ENCODE measurements around the gene PLAU. TPM values are rescaled to one million over a fixed set of nuclear protein-coding genes. Genes with fewer than 3 reads are reported as not detected.

PLAU gene
- total RNA-seq, 1 donor from 2014 or later = 90.2 TPM

DNA sequence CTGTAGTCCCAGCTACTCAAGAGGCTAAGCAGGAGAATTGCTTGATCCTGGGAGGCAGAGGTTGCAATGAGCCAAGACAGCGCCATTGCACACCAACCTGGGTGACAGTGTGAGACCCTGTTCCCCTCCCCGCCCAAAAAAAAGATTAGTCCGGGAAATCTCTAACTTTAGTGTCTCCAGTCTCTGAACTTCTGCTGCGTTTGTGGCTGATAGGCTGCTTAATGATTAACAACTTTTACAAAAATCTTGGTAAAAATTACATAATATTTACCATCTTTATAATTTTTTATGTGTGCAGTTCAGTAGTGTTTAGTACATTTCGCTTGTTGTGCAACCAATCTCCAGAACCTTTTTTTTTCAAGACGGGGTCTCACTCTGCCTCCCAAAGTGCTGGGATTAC is 9.7 kb upstream of the PLAU start:
- H3K4me3 ChIP-seq (ENCODE audit: insufficient read depth, low read depth, low read length) = no peak overlapping the region

GRCh38 chr10:73902351-73902750 is 8.6 kb upstream of the PLAU start:
- Histone ChIP-seq H4K20me1 (ENCODE audit: insufficient read depth, low read length) (no peaks in the 10 kb centered on the region), H3K4me1 (ENCODE audit: insufficient read depth, low read length) (peaks cover 38% of the 10 kb centered on the region), H2AFZ (ENCODE audit: low read depth, low read length) (no peak overlapping the region), H3K9me3 (ENCODE audit: insufficient read depth, low read depth, low read length) (no peaks in the 10 kb centered on the region), H3K36me3 (ENCODE audit: insufficient read depth, low read length) (no peaks in the 10 kb centered on the region), H3K79me2 (ENCODE audit: insufficient read depth, low read length) (no peaks in the 10 kb centered on the region), H3K27me3 (ENCODE audit: insufficient read depth, low read length) (no peaks in the 10 kb centered on the region), H3K27ac (ENCODE audit: low read depth, low read length) (no peak overlapping the region), H3K9ac (ENCODE audit: low read length) (no peak overlapping the region), H3K4me3 (ENCODE audit: insufficient read depth, low read depth, low read length) (no peak overlapping the region), H3K4me2 (ENCODE audit: low read length) (no peak overlapping the region)
- H3K27me3 Mint-ChIP-seq (ENCODE audit: low read depth, unreplicated experiment) = no peaks in the 10 kb centered on the region
- no peak for DNase-seq (ENCODE audit: low read depth)
- no peak for FAIRE-seq
- H3K4me1 Mint-ChIP-seq (ENCODE audit: low read depth, unreplicated experiment) = peaks cover 31% of the 10 kb centered on the region
- H3K27ac Mint-ChIP-seq (ENCODE audit: unreplicated experiment) = no peak overlapping the region
- H3K36me3 Mint-ChIP-seq (ENCODE audit: low read depth, unreplicated experiment) = no peaks in the 10 kb centered on the region
- no peaks in the 10 kb centered on the region for H3K9me3 Mint-ChIP-seq (ENCODE audit: unreplicated experiment)
- TF ChIP-seq EZH2 (IDR thresholded peaks at IDR 0.05; ENCODE audit: insufficient read depth, low read length) = no peak
- TF ChIP-seq CTCF (IDR thresholded peaks at IDR 0.05; ENCODE audit: insufficient read depth, low read depth, low read length) = no peak
- no peak overlapping the region for H3K4me3 Mint-ChIP-seq (ENCODE audit: unreplicated experiment)

More for the DNA sequence above, 9.7 kb upstream of the PLAU start:
- no peaks in the 10 kb centered on the region for H3K36me3 ChIP-seq (ENCODE audit: insufficient read depth, low read length)
- DNase-seq (ENCODE audit: low read depth) (no peak), FAIRE-seq (no peak)
- peak overlapping the region; percentile 66 for H3K4me3 Mint-ChIP-seq (ENCODE audit: unreplicated experiment)
- H3K27me3 ChIP-seq (ENCODE audit: insufficient read depth, low read length) = no peaks in the 10 kb centered on the region
- no peak overlapping the region for H3K9ac ChIP-seq (ENCODE audit: low read length)
- H3K4me1 ChIP-seq (ENCODE audit: insufficient read depth, low read length) = peaks cover 28% of the 10 kb centered on the region
- no peak overlapping the region for H3K4me2 ChIP-seq (ENCODE audit: low read length)
- no peak overlapping the region for H3K27ac Mint-ChIP-seq (ENCODE audit: unreplicated experiment)
- no peaks in the 10 kb centered on the region for H3K36me3 Mint-ChIP-seq (ENCODE audit: low read depth, unreplicated experiment)
- H2AFZ ChIP-seq (ENCODE audit: low read depth, low read length) = no peak overlapping the region
- H3K27me3 Mint-ChIP-seq (ENCODE audit: low read depth, unreplicated experiment) = no peaks in the 10 kb centered on the region
- peaks cover 23% of the 10 kb centered on the region for H3K4me1 Mint-ChIP-seq (ENCODE audit: low read depth, unreplicated experiment)
- TF ChIP-seq CTCF (IDR thresholded peaks at IDR 0.05; ENCODE audit: insufficient read depth, low read depth, low read length) = no peak
- peaks cover 1% of the 10 kb centered on the region for H3K9me3 Mint-ChIP-seq (ENCODE audit: unreplicated experiment)
- H3K9me3 ChIP-seq (ENCODE audit: insufficient read depth, low read depth, low read length) = no peaks in the 10 kb centered on the region
- H3K79me2 ChIP-seq (ENCODE audit: insufficient read depth, low read length) = no peaks in the 10 kb centered on the region
- H4K20me1 ChIP-seq (ENCODE audit: insufficient read depth, low read length) = no peaks in the 10 kb centered on the region
- no peak overlapping the region for H3K27ac ChIP-seq (ENCODE audit: low read depth, low read length)

- Mint-ChIP-seq H3K4me3 (ENCODE audit: unreplicated experiment) (no peak overlapping the region), H3K27me3 (ENCODE audit: low read depth, unreplicated experiment) (no peaks in the 10 kb centered on the region), H3K9me3 (ENCODE audit: unreplicated experiment) (no peaks in the 10 kb centered on the region), H3K27ac (ENCODE audit: unreplicated experiment) (peak overlapping the region; percentile 95), H3K36me3 (ENCODE audit: low read depth, unreplicated experiment) (no peaks in the 10 kb centered on the region), H3K4me1 (ENCODE audit: low read depth, unreplicated experiment) (peaks cover 35% of the 10 kb centered on the region)
- peak overlapping the region; percentile 82 for H3K4me2 ChIP-seq (ENCODE audit: low read length)
- no peaks in the 10 kb centered on the region for H3K27me3 ChIP-seq (ENCODE audit: insufficient read depth, low read length)
- no peak for TF ChIP-seq EZH2 (IDR thresholded peaks at IDR 0.05; ENCODE audit: insufficient read depth, low read length)
- TF ChIP-seq CTCF (IDR thresholded peaks at IDR 0.05; ENCODE audit: insufficient read depth, low read depth, low read length) = no peak
- peak overlapping the region; percentile 97 for H3K27ac ChIP-seq (ENCODE audit: low read depth, low read length)
- no peak overlapping the region for H2AFZ ChIP-seq (ENCODE audit: low read depth, low read length)
- FAIRE-seq (peak; percentile 29), DNase-seq (ENCODE audit: low read depth) (no peak)
- no peak overlapping the region for H3K4me3 ChIP-seq (ENCODE audit: insufficient read depth, low read depth, low read length)
- no peak overlapping the region for H3K9ac ChIP-seq (ENCODE audit: low read length)
- H3K79me2 ChIP-seq (ENCODE audit: insufficient read depth, low read length) = peaks cover 6% of the 10 kb centered on the region
- no peaks in the 10 kb centered on the region for H3K36me3 ChIP-seq (ENCODE audit: insufficient read depth, low read length)
- H4K20me1 ChIP-seq (ENCODE audit: insufficient read depth, low read length) = no peaks in the 10 kb centered on the region
- H3K4me1 ChIP-seq (ENCODE audit: insufficient read depth, low read length) = peaks cover 48% of the 10 kb centered on the region
- no peaks in the 10 kb centered on the region for H3K9me3 ChIP-seq (ENCODE audit: insufficient read depth, low read depth, low read length)
Measured at GRCh38 chr10:73905256-73906020, 5.5 kb upstream of the PLAU start.
